Breast epithelium (tissue), 3 donors: ENCODE data around the gene ST8SIA5.

Experiments used
- POLR2AphosphoS5 ChIP-seq, 3 donors: sonication (generic); formaldehyde crosslinking; IDR thresholded peaks; one replicate each; pipeline ENCODE4 v1.6.1; 2017; ENCODE audit warnings: antibody characterized with exemption in 3 of 3
- TF ChIP-seq, protein P1 (sequence below), 3 donors: fragments of 450-650 bp; IDR thresholded peaks; one replicate each; pipeline ENCODE4 v1.5.1; 2016 to 2017; ENCODE audit warnings: antibody characterized with exemption in 3 of 3, mild to moderate bottlenecking in 3 of 3, moderate library complexity in 3 of 3

DNA sequence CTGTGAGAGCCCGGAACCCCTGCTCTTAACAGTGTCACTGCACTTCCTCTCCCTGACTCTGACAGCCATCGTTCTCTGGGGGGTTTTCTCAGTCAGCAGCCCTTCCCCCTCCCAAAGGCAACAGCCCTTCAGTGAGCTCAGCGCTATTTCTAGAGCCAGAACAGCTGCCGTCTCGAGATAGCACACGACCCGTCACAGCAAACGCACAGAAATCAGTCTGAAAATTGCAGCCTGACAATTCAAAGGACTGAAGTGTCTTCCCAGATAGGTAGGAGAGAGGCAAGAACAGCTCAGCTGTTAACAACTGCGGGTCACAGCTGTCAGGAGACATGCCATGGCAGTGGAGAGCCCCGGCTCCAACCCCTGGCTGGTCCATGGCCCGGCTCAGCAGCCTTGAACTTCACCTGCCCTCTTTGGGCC, 45.4 kb downstream of the ST8SIA5 start:
- TF ChIP-seq, protein P1, sequence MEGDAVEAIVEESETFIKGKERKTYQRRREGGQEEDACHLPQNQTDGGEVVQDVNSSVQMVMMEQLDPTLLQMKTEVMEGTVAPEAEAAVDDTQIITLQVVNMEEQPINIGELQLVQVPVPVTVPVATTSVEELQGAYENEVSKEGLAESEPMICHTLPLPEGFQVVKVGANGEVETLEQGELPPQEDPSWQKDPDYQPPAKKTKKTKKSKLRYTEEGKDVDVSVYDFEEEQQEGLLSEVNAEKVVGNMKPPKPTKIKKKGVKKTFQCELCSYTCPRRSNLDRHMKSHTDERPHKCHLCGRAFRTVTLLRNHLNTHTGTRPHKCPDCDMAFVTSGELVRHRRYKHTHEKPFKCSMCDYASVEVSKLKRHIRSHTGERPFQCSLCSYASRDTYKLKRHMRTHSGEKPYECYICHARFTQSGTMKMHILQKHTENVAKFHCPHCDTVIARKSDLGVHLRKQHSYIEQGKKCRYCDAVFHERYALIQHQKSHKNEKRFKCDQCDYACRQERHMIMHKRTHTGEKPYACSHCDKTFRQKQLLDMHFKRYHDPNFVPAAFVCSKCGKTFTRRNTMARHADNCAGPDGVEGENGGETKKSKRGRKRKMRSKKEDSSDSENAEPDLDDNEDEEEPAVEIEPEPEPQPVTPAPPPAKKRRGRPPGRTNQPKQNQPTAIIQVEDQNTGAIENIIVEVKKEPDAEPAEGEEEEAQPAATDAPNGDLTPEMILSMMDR (IDR thresholded peaks at IDR 0.05), result no peak
- no peak for TF ChIP-seq POLR2AphosphoS5 (IDR thresholded peaks at IDR 0.05)
